SU-DHL-6 (cell line): Measurements from ENCODE around the gene KLF2.

ENCODE experiments used
- H2AFZ ChIP-seq: fragments of 200-600 bp; sonication (generic); 2 replicates; pipeline ENCODE4 v1.6.1; 2014; ENCODE audit warnings: low read depth, mild to moderate bottlenecking, moderate library complexity, mixed read lengths, antibody characterized with exemption, low read length; ENCODE audit not compliant: severe bottlenecking
- H3F3A ChIP-seq: fragments of 200-600 bp; shearing (Covaris generic); 2 replicates; pipeline ENCODE4 v1.6.0; 2016; ENCODE audit warnings: antibody characterized with exemption, mild to moderate bottlenecking; ENCODE audit not compliant: insufficient read depth
- H3K27ac ChIP-seq: fragments of 200-600 bp; sonication (generic); 2 replicates; pipeline ENCODE4 v1.5.1; 2016; ENCODE audit warnings: low read depth, mild to moderate bottlenecking, low read length, moderate library complexity, mixed read lengths
- H3K27me3 ChIP-seq: fragments of 200-600 bp; sonication (generic), shearing (Covaris generic); 2 replicates; pipeline ENCODE4 v1.6.0; 2014; ENCODE audit warnings: mild to moderate bottlenecking, low read length
- H3K36me3 ChIP-seq: fragments of 200-600 bp; sonication (generic); 2 replicates; pipeline ENCODE4 v1.6.1; 2014; ENCODE audit warnings: mild to moderate bottlenecking, low read length, mixed read lengths
- H3K4me2 ChIP-seq: fragments of 300-600, 200-600 bp; shearing (Covaris generic), sonication (generic); 2 replicates; pipeline ENCODE4 v1.6.0; 2014; ENCODE audit warnings: low read length, low read depth, mild to moderate bottlenecking; ENCODE audit not compliant: poor library complexity, severe bottlenecking
- H3K4me3 ChIP-seq: fragments of 200-600 bp; sonication (generic); 2 replicates; pipeline ENCODE4 v1.5.1; 2014; ENCODE audit warnings: antibody characterized with exemption, low read length, mild to moderate bottlenecking, mixed read lengths; ENCODE audit not compliant: insufficient read depth, poor library complexity, severe bottlenecking
- H3K79me2 ChIP-seq: fragments of 200-600 bp; sonication (generic); 2 replicates; pipeline ENCODE4 v1.6.1; 2014; ENCODE audit warnings: mild to moderate bottlenecking, low read length, moderate library complexity; ENCODE audit not compliant: insufficient read depth
- H3K9ac ChIP-seq: fragments of 200-600 bp; sonication (generic); 2 replicates; pipeline ENCODE4 v1.7.0; 2014; ENCODE audit warnings: mild to moderate bottlenecking, low read length
- H3K9me2 ChIP-seq: fragments of 200-600 bp; sonication (generic); replicated peaks from 2 replicates; pipeline ENCODE4 v1.6.1; 2014; ENCODE audit warnings: low read length; ENCODE audit not compliant: insufficient read depth
- H3K9me3 ChIP-seq: fragments of 200-600 bp; sonication (generic); 2 replicates; pipeline ENCODE4 v1.6.1; 2014; ENCODE audit warnings: low read length, mixed read lengths; ENCODE audit not compliant: insufficient read depth
- H4K20me1 ChIP-seq: fragments of 200-600 bp; sonication (generic); 2 replicates; pipeline ENCODE4 v1.6.1; 2014; ENCODE audit warnings: low read depth, mild to moderate bottlenecking, antibody characterized with exemption, low read length, moderate library complexity, mixed read lengths
- EZH2phosphoT487 ChIP-seq: fragments of 200-600 bp; sonication (generic), shearing (Covaris generic); conservative IDR thresholded peaks from 2 replicates; pipeline ENCODE4 v1.6.1; 2018; ENCODE audit warnings: mild to moderate bottlenecking, antibody characterized with exemption, low read length, moderate library complexity, mixed read lengths
- TF ChIP-seq, protein P1 (sequence below): fragments of 200-600 bp; sonication (generic); IDR thresholded peaks from one replicate; pipeline ENCODE4 v1.5.1; 2017; ENCODE audit warnings: antibody characterized with exemption, mild to moderate bottlenecking, low read length, moderate library complexity; ENCODE audit not compliant: insufficient read depth, poor library complexity, severe bottlenecking

KLF2 gene

DNA sequence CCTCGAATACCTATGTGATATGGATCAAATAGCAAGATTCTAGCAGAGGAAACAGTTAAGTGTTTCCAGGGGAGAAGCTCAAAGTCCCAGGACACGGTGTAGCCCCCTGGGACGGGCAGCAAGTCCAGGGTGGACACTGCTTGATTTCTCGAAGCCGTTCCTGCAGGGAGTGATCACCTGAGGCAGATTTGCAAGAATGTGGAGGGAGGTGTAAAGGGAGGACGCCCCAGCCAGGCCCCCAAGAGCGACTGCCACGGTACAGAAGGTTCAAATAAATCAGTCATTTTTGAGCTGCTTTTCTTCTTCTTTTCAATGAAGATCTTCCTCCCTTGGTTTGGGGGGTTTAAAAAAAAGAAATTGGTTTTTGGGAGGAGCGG lies 41.4 kb downstream of the KLF2 start:
- H3K4me2 ChIP-seq, result no peak overlapping the region
- no peak overlapping the region for H3K4me3 ChIP-seq
- H3K79me2 ChIP-seq, result no peaks in the 10 kb centered on the region
- H3K27me3 ChIP-seq, result no peaks in the 10 kb centered on the region
- H3K9me2 ChIP-seq, result no peaks in the 10 kb centered on the region
- TF ChIP-seq, protein P1, sequence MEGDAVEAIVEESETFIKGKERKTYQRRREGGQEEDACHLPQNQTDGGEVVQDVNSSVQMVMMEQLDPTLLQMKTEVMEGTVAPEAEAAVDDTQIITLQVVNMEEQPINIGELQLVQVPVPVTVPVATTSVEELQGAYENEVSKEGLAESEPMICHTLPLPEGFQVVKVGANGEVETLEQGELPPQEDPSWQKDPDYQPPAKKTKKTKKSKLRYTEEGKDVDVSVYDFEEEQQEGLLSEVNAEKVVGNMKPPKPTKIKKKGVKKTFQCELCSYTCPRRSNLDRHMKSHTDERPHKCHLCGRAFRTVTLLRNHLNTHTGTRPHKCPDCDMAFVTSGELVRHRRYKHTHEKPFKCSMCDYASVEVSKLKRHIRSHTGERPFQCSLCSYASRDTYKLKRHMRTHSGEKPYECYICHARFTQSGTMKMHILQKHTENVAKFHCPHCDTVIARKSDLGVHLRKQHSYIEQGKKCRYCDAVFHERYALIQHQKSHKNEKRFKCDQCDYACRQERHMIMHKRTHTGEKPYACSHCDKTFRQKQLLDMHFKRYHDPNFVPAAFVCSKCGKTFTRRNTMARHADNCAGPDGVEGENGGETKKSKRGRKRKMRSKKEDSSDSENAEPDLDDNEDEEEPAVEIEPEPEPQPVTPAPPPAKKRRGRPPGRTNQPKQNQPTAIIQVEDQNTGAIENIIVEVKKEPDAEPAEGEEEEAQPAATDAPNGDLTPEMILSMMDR, result no peak
- no peak for TF ChIP-seq EZH2phosphoT487
- peak overlapping the region; percentile 73 for H3K27ac ChIP-seq
- H3K9ac ChIP-seq, result no peak overlapping the region
- H3F3A ChIP-seq, result peaks cover 14% of the 10 kb centered on the region
- H3K36me3 ChIP-seq, result peaks cover 2% of the 10 kb centered on the region
- H4K20me1 ChIP-seq, result peaks cover 22% of the 10 kb centered on the region; the same call in 1 of the 2 replicates
- H2AFZ ChIP-seq, result no peak overlapping the region
- no peaks in the 10 kb centered on the region for H3K9me3 ChIP-seq

GRCh38 chr19:16366433-16367260 lies 42.0 kb downstream of the KLF2 start:
- H4K20me1 ChIP-seq, result peaks cover 25% of the 10 kb centered on the region; the same call in 1 of the 2 replicates
- no peak for TF ChIP-seq EZH2phosphoT487
- TF ChIP-seq, protein P1, result no peak
- H3K27ac ChIP-seq, result peak overlapping the region; percentile 73

DNA sequence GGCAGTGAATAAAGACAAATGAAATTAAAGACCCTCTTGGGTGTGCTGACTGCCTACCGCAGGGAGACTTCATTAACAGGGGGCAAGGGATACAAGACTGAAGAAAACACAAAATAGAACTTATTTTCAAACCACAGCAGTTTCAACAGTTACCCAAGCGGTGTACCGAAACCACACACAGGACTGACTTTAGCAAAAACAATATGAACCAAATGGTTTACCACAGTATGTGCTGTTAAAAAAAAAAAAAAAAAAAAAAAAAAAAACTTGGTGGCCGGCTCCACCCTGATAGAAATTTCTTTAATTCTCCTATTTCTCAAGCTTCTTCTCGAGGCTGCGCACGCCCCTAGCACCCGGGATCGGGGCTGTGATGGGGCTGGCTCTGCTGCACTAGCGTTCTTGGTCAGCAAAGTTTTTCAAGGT lies 42.6 kb downstream of the KLF2 start:
- Histone ChIP-seq H4K20me1 (peaks cover 25% of the 10 kb centered on the region; the same call in 1 of the 2 replicates), H3K4me3 (peak overlapping the region; percentile 13), H3K4me2 (peak overlapping the region; percentile 51), H3F3A (peaks cover 17% of the 10 kb centered on the region), H3K9me2 (no peaks in the 10 kb centered on the region), H3K79me2 (no peaks in the 10 kb centered on the region), H2AFZ (no peak overlapping the region), H3K9ac (peak overlapping the region; percentile 8; the same call in 1 of the 2 replicates), H3K27me3 (no peaks in the 10 kb centered on the region), H3K9me3 (no peaks in the 10 kb centered on the region), H3K27ac (peak overlapping the region; percentile 73), H3K36me3 (peaks cover 5% of the 10 kb centered on the region; the same call in 1 of the 2 replicates)
- TF ChIP-seq EZH2phosphoT487, result no peak
- TF ChIP-seq, protein P1, result no peak

More at GRCh38 chr19:16366433-16367260, 42.0 kb downstream of the KLF2 start:
- Histone ChIP-seq H3K9me3 (no peaks in the 10 kb centered on the region), H3K4me2 (peak overlapping the region; percentile 51), H3K9me2 (no peaks in the 10 kb centered on the region), H3K79me2 (no peaks in the 10 kb centered on the region), H3K27me3 (no peaks in the 10 kb centered on the region), H3K4me3 (no peak overlapping the region), H3K36me3 (peaks cover 5% of the 10 kb centered on the region; the same call in 1 of the 2 replicates), H2AFZ (no peak overlapping the region), H3K9ac (peak overlapping the region; percentile 8; the same call in 1 of the 2 replicates), H3F3A (peaks cover 12% of the 10 kb centered on the region)
